Measurements from ENCODE around the gene ESPNL.

The ESPNL gene

GRCh38 chr2:238173692-238174091, 73.6 kb downstream of the ESPNL start:
- Histone ChIP-seq H3K36me3 (ENCODE audit: control insufficient read depth, low read length) (peaks cover 89% of the 10 kb centered on the region), H3K4me3 (ENCODE audit: low read length) (no peak overlapping the region), H3K9me2 (replicated peaks; ENCODE audit: control insufficient read depth, low read length) (no peaks in the 10 kb centered on the region)

GRCh38 chr2:238174291-238174690, 74.2 kb downstream of the ESPNL start:
- Histone ChIP-seq H3K27me3 (ENCODE audit: control insufficient read depth, low read length) (no peaks in the 10 kb centered on the region), H3K4me1 (ENCODE audit: control insufficient read depth, low read length) (no peaks in the 10 kb centered on the region), H3K9me2 (replicated peaks; ENCODE audit: control insufficient read depth, low read length) (no peaks in the 10 kb centered on the region), H3K9me3 (ENCODE audit: control insufficient read depth, insufficient read depth, low read length) (no peaks in the 10 kb centered on the region), H3K4me2 (ENCODE audit: low read length) (no peak overlapping the region), H3K79me2 (ENCODE audit: control insufficient read depth, low read length) (no peaks in the 10 kb centered on the region), H3K27ac (ENCODE audit: low read depth, low read length) (no peak overlapping the region), H3F3A (ENCODE audit: control insufficient read depth, insufficient read depth) (peaks cover 14% of the 10 kb centered on the region; the same call in 1 of the 2 replicates), H3K36me3 (ENCODE audit: control insufficient read depth, low read length) (peaks cover 90% of the 10 kb centered on the region), H3K4me3 (ENCODE audit: low read length) (no peak overlapping the region), H4K20me1 (ENCODE audit: control insufficient read depth, insufficient read depth, low read depth, low read length) (no peaks in the 10 kb centered on the region)
- TF ChIP-seq EZH2phosphoT487 (IDR thresholded peaks at IDR 0.05; ENCODE audit: borderline replicate concordance, low read length) = no peak
- no peak for TF ChIP-seq CTCF (IDR thresholded peaks at IDR 0.05; ENCODE audit: low read depth, low read length, poor library complexity, severe bottlenecking)

More at GRCh38 chr2:238173692-238174091, 73.6 kb downstream of the ESPNL start:
- Histone ChIP-seq H3K79me2 (ENCODE audit: control insufficient read depth, low read length) (no peaks in the 10 kb centered on the region), H3K4me2 (ENCODE audit: low read length) (no peak overlapping the region), H4K20me1 (ENCODE audit: control insufficient read depth, insufficient read depth, low read depth, low read length) (no peaks in the 10 kb centered on the region), H3K27me3 (ENCODE audit: control insufficient read depth, low read length) (no peaks in the 10 kb centered on the region), H3K9me3 (ENCODE audit: control insufficient read depth, insufficient read depth, low read length) (no peaks in the 10 kb centered on the region), H3K27ac (ENCODE audit: low read depth, low read length) (no peak overlapping the region), H3F3A (ENCODE audit: control insufficient read depth, insufficient read depth) (peaks cover 14% of the 10 kb centered on the region; the same call in 1 of the 2 replicates), H3K4me1 (ENCODE audit: control insufficient read depth, low read length) (no peaks in the 10 kb centered on the region)
- TF ChIP-seq CTCF (IDR thresholded peaks at IDR 0.05; ENCODE audit: low read depth, low read length, poor library complexity, severe bottlenecking) = peak; percentile 49
- TF ChIP-seq EZH2phosphoT487 (IDR thresholded peaks at IDR 0.05; ENCODE audit: borderline replicate concordance, low read length) = no peak

GRCh38 chr2:238174701-238175100, 74.6 kb downstream of the ESPNL start:
- peaks cover 14% of the 10 kb centered on the region; the same call in 1 of the 2 replicates for H3F3A ChIP-seq (ENCODE audit: control insufficient read depth, insufficient read depth)
- no peak overlapping the region for H3K4me2 ChIP-seq (ENCODE audit: low read length)
- H4K20me1 ChIP-seq (ENCODE audit: control insufficient read depth, insufficient read depth, low read depth, low read length) = no peaks in the 10 kb centered on the region
- H3K36me3 ChIP-seq (ENCODE audit: control insufficient read depth, low read length) = peaks cover 91% of the 10 kb centered on the region
- no peaks in the 10 kb centered on the region for H3K9me3 ChIP-seq (ENCODE audit: control insufficient read depth, insufficient read depth, low read length)
- no peaks in the 10 kb centered on the region for H3K4me1 ChIP-seq (ENCODE audit: control insufficient read depth, low read length)
- H3K27me3 ChIP-seq (ENCODE audit: control insufficient read depth, low read length) = no peaks in the 10 kb centered on the region
- no peaks in the 10 kb centered on the region for H3K9me2 ChIP-seq (replicated peaks; ENCODE audit: control insufficient read depth, low read length)
- H3K4me3 ChIP-seq (ENCODE audit: low read length) = no peak overlapping the region
- no peak overlapping the region for H3K27ac ChIP-seq (ENCODE audit: low read depth, low read length)
- no peaks in the 10 kb centered on the region for H3K79me2 ChIP-seq (ENCODE audit: control insufficient read depth, low read length)
- TF ChIP-seq CTCF (IDR thresholded peaks at IDR 0.05; ENCODE audit: low read depth, low read length, poor library complexity, severe bottlenecking) (no peak), EZH2phosphoT487 (IDR thresholded peaks at IDR 0.05; ENCODE audit: borderline replicate concordance, low read length) (no peak)

Data from DOHH2 (cell line).